ENCODE data around the gene INPP5D. TPM values are rescaled to one million over a fixed set of nuclear protein-coding genes. Genes with fewer than 3 reads are reported as not detected.
A peak's percentile ranks its signal among the peaks of the same experiment; 100 is the strongest.

Gene INPP5D
- polyA plus RNA-seq, 1 of the 3 experiments (the other 2 are of a cell fraction), result 1.3 TPM

GRCh38 chr2:233208382-233209116, 148.4 kb downstream of the INPP5D start:
- DNase-seq, result no peak
- POLR2A ChIA-PET, result no interaction called here
- no peak overlapping the region for H3K27ac ChIP-seq (ENCODE audit: low read depth in 2 of 2, low read length in 1 of 2)
- H3K36me3 ChIP-seq (replicated peaks in 1 of 2; ENCODE audit: control insufficient read depth in 1 of 2, insufficient read depth in 2 of 2, low read length in 1 of 2), result no peaks in the 10 kb centered on the region
- no peaks in the 10 kb centered on the region for H3K9me2 ChIP-seq
- TF ChIP-seq CHD2 (IDR thresholded peaks at IDR 0.05; ENCODE audit: low read length, partially characterized antibody) (no peak), PBX3 (IDR thresholded peaks at IDR 0.05) (no peak), RCOR1 (IDR thresholded peaks at IDR 0.05; ENCODE audit: low read length) (no peak), IRF3 (IDR thresholded peaks at IDR 0.05; ENCODE audit: low read depth, low read length) (no peak), CTCF (IDR thresholded peaks at IDR 0.05) (no peak), RAD21 (IDR thresholded peaks at IDR 0.05; ENCODE audit: low read length) (no peak), EZH2phosphoT487 (IDR thresholded peaks at IDR 0.05; ENCODE audit: borderline replicate concordance, low read depth) (no peak), FOXM1 (IDR thresholded peaks at IDR 0.05; ENCODE audit: low read depth) (no peak), USF2 (IDR thresholded peaks at IDR 0.05; ENCODE audit: borderline replicate concordance, low read depth, low read length) (no peak), JUND (IDR thresholded peaks at IDR 0.05) (no peak), EP300 (IDR thresholded peaks at IDR 0.05; ENCODE audit: borderline replicate concordance in 1 of 2, low read depth in 1 of 2, low read length in 1 of 2) (no peak), FOXJ3 (CRISPR knock-in tag; IDR thresholded peaks at IDR 0.05) (no peak), NRF1 (IDR thresholded peaks at IDR 0.05; ENCODE audit: low read depth, low read length) (no peak), ELF1 (IDR thresholded peaks at IDR 0.05) (no peak), YY1 (IDR thresholded peaks at IDR 0.05; ENCODE audit: low read depth) (no peak)
- no peak overlapping the region for H3K9ac ChIP-seq
- H3F3A ChIP-seq (replicated peaks; ENCODE audit: insufficient read depth), result peaks cover 13% of the 10 kb centered on the region
- no peaks in the 10 kb centered on the region for H3K27me3 ChIP-seq (ENCODE audit: insufficient read depth)
- CTCF ChIA-PET, result interaction anchor here (2.0 kb wide), 1 partner anchor 355 kb away, joined by 6 read pairs; no protein-coding TSS in a partner anchor
- H3K9me3 ChIP-seq, result no peaks in the 10 kb centered on the region
- no peaks in the 10 kb centered on the region for H3K79me2 ChIP-seq (ENCODE audit: insufficient read depth)
- 97% methylated on average over 5 of the region's 10 CpGs for WGBS (ENCODE audit: low lambda C conversion rate)
- H2AFZ ChIP-seq (ENCODE audit: low read depth), result no peak overlapping the region
- H4K20me1 ChIP-seq (ENCODE audit: insufficient read depth), result peaks cover 13% of the 10 kb centered on the region; the same call in 1 of the 2 replicates
- peak overlapping the region; percentile 68 for H3K4me2 ChIP-seq
- no peak overlapping the region for H3K4me3 ChIP-seq (ENCODE audit: low read depth in 2 of 2, low read length in 1 of 2)
- H3K4me1 ChIP-seq (ENCODE audit: control insufficient read depth in 1 of 2, insufficient read depth in 2 of 2, low read depth in 1 of 2, low read length in 1 of 2), result peaks cover 4 to 30% of the 10 kb centered on the region in 2 experiments; a peak in 3 of 4 replicates
